ENCODE data around the gene COA1.
"Not testable (repeated sequence)": the region's sequence is repeated elsewhere in the genome, so short reads cannot be mapped to it uniquely, and the experiment has no call there.

The COA1 gene

GRCh38 chr7:43691611-43692010 lies 37.7 kb downstream of the COA1 start:
- no peak for DNase-seq (ENCODE audit: low read depth, low spot score)

GRCh38 chr7:43689115-43689514 lies 40.2 kb downstream of the COA1 start:
- no peak for DNase-seq (ENCODE audit: low read depth, low spot score)

- DNase-seq (ENCODE audit: low read depth, low spot score) = not testable (repeated sequence)
These were observed 41.5 kb downstream of the COA1 start for GRCh38 chr7:43687866-43688265.

- no peak for DNase-seq (ENCODE audit: low read depth, low spot score)
These were observed 42.3 kb downstream of the COA1 start for GRCh38 chr7:43686991-43687390.

- DNase-seq (ENCODE audit: low read depth, low spot score) = no peak
These were observed 48.6 kb downstream of the COA1 start for GRCh38 chr7:43680736-43681135.

- no peak for DNase-seq (ENCODE audit: low read depth, low spot score)
These were observed 49.9 kb downstream of the COA1 start for GRCh38 chr7:43679210-43680068.

- DNase-seq (ENCODE audit: low read depth, low spot score) = no peak
These were observed 51.0 kb downstream of the COA1 start for GRCh38 chr7:43678315-43678714.

GRCh38 chr7:43677864-43678263 lies 51.5 kb downstream of the COA1 start:
- no peak for DNase-seq (ENCODE audit: low read depth, low spot score)

GRCh38 chr7:43674559-43675436 lies 54.5 kb downstream of the COA1 start:
- no peak for DNase-seq (ENCODE audit: low read depth, low spot score)

GRCh38 chr7:43673243-43673976 lies 55.9 kb downstream of the COA1 start:
- DNase-seq (ENCODE audit: low read depth, low spot score) = not testable (repeated sequence)

- DNase-seq (ENCODE audit: low read depth, low spot score) = no peak
These were observed 57.8 kb downstream of the COA1 start for GRCh38 chr7:43671521-43671920.

- DNase-seq (ENCODE audit: low read depth, low spot score) = no peak
These were observed 59.8 kb downstream of the COA1 start for GRCh38 chr7:43669286-43670081.

- DNase-seq (ENCODE audit: low read depth, low spot score) = no peak
These were observed 61.3 kb downstream of the COA1 start for GRCh38 chr7:43668035-43668434.

- no peak for DNase-seq (ENCODE audit: low read depth, low spot score)
These were observed 62.4 kb downstream of the COA1 start for GRCh38 chr7:43666938-43667337.

GRCh38 chr7:43664681-43665080 lies 64.6 kb downstream of the COA1 start:
- DNase-seq (ENCODE audit: low read depth, low spot score) = no peak

- DNase-seq (ENCODE audit: low read depth, low spot score) = no peak
These were observed 69.2 kb downstream of the COA1 start for GRCh38 chr7:43660141-43660540.

GRCh38 chr7:43659549-43659896 lies 69.8 kb downstream of the COA1 start:
- DNase-seq (ENCODE audit: low read depth, low spot score) = no peak

GRCh38 chr7:43658718-43659548 lies 70.4 kb downstream of the COA1 start:
- no peak for DNase-seq (ENCODE audit: low read depth, low spot score)

- DNase-seq (ENCODE audit: low read depth, low spot score) = no peak
These were observed 72.3 kb downstream of the COA1 start for GRCh38 chr7:43656997-43657396.

GRCh38 chr7:43655584-43655983 lies 73.7 kb downstream of the COA1 start:
- DNase-seq (ENCODE audit: low read depth, low spot score) = no peak

Measured in brain pericyte (primary cell).